Measurements from ENCODE around the gene FAM180B.
"Not testable (repeated sequence)": the region's sequence is repeated elsewhere in the genome, so short reads cannot be mapped to it uniquely, and the experiment has no call there.

DNA sequence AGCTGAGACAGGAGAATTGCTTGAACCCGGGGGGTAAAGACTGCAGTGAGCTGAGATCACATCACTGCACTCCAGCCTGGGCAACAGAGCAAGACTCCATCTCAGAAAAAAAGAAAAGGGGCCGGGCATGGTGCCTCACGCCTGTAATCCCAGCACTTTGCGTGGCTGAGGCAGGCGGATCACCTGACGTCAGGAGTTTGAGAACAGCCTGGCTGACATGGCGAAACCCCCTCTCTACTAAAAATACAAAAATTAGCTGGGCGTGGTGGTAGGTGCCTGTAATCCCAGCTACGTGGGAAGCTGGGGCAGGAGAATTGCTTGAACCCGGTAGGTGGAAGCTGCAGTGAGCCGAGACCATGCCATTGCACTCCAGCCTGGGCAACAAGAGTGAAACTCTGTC lies 49.9 kb downstream of the FAM180B start:
- TF ChIP-seq, protein P1, sequence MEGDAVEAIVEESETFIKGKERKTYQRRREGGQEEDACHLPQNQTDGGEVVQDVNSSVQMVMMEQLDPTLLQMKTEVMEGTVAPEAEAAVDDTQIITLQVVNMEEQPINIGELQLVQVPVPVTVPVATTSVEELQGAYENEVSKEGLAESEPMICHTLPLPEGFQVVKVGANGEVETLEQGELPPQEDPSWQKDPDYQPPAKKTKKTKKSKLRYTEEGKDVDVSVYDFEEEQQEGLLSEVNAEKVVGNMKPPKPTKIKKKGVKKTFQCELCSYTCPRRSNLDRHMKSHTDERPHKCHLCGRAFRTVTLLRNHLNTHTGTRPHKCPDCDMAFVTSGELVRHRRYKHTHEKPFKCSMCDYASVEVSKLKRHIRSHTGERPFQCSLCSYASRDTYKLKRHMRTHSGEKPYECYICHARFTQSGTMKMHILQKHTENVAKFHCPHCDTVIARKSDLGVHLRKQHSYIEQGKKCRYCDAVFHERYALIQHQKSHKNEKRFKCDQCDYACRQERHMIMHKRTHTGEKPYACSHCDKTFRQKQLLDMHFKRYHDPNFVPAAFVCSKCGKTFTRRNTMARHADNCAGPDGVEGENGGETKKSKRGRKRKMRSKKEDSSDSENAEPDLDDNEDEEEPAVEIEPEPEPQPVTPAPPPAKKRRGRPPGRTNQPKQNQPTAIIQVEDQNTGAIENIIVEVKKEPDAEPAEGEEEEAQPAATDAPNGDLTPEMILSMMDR (IDR thresholded peaks at IDR 0.05), result not testable (repeated sequence)
- not testable (repeated sequence) for TF ChIP-seq POLR2A (IDR thresholded peaks at IDR 0.05)

All from adrenal gland (tissue), 5 donors.